Adipose tissue (tissue), 3 donors: ENCODE data around the gene RET. TPM values are rescaled to one million over a fixed set of nuclear protein-coding genes. Genes with fewer than 3 reads are reported as not detected.

Source experiments
- H3K27ac ChIP-seq: one replicate; pipeline ENCODE4 v1.5.1; 2013; ENCODE audit warnings: low read depth, low read length
- WGBS, 3 donors: extraction: QIAGEN DNeasy Blood & Tissue Kit; methylation state at CpG; one replicate each; pipeline ENCODE4 v1.1.7; 2013; 5-methylcytosine and 5-hydroxymethylcytosine counted together
- polyA plus RNA-seq, 3 donors: library from polyadenylated mRNA; stranded (reverse); fragments of 200-250 nt; gene quantifications; one replicate each; pipeline ENCODE4 v1.2.3, GENCODE V29; 2013
- donor health status: healthy with polysubstance abuse.
- donor health status: Bipolar disorder and iron deficiency.
- donor health status: healthy.

Gene RET
- polyA plus RNA-seq, 3 donors, result 0.56 to 0.75 (median 0.65) TPM

DNA sequence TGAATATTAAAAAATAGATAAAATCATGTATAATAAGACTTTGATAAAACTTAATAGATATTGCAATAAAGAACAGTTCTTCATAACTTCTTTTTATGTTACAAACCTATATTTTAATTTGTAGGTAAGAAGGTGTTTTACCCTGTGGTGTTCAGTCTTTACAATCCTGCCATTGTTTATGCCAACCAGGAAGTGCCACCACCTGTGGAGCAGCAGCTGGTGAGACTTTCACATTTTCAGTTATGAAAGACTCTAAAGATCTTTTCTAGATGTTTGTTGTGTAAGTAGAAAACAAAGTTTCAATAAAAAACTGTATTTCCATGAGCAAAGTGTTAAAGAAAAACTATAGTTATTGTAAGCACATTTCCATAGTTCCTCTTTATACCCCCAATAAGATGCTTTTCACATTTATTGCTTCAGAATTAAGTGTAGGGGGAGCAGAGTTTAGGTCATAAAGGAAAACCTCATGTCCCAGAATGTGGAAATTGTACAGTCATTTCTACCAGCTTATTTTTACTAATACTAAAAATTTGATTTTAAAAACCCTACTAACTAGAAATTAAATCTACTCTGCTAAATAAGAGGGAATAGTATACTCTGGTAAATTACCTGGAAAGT lies 90.1 kb downstream of the RET start:
- no peak overlapping the region for H3K27ac ChIP-seq

DNA sequence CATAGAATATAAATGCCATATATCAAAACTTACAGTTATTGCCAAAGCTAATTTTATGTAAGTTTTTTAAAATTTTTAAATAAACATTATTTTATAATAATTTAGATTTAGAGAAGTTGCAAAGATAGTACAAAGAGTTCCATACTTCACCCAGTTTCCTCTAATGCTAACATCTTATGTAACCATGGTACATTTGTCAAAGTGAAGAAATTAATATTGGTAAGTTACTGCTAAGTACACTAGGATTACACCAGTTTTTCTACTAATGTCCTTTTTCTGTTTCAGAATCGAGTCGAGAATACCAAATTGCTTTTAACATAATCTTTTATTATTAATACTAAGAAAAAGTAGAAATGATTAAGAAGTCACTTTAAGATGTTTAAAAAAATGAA lies 90.6 kb downstream of the RET start:
- H3K27ac ChIP-seq, result no peak overlapping the region
- 36 to 85% (median 74%) methylated on average over 2 of the region's 2 CpGs for WGBS, 3 donors

DNA sequence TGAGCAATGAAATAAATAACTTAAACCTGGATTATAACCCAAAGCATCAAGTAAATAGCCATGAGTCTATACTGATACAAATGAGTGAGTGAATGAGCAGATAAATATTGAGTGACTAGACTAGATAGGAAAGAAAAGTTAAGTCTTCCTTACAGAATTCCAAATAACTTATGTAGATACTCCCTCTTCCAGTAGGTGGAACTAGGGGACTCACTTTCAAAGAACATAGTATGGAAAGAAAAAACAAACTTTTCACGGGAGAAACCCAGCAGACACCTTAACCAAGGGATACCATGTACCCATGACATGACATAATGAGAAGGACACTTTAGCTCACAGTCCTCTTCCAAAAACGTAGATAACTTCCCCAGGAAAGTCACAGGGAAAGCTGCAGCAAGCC lies 93.6 kb downstream of the RET start:
- 63 to 75% (median 69%) methylated on average over 2 of the region's 2 CpGs for WGBS, 3 donors
- H3K27ac ChIP-seq, result no peak overlapping the region

GRCh38 chr10:43172645-43173044 lies 95.8 kb downstream of the RET start:
- 83 to 94% (median 91%) methylated on average over 5 of the region's 5 CpGs for WGBS, 3 donors
- H3K27ac ChIP-seq, result no peak overlapping the region

GRCh38 chr10:43173120-43173519 lies 96.3 kb downstream of the RET start:
- WGBS, 3 donors, result 86 to 91% (median 89%) methylated on average over 1 of the region's 1 CpG
- H3K27ac ChIP-seq, result no peak overlapping the region

GRCh38 chr10:43174969-43175368 lies 98.1 kb downstream of the RET start:
- H3K27ac ChIP-seq, result no peak overlapping the region
- 55 to 83% (median 74%) methylated on average over 6 of the region's 6 CpGs for WGBS, 3 donors

DNA sequence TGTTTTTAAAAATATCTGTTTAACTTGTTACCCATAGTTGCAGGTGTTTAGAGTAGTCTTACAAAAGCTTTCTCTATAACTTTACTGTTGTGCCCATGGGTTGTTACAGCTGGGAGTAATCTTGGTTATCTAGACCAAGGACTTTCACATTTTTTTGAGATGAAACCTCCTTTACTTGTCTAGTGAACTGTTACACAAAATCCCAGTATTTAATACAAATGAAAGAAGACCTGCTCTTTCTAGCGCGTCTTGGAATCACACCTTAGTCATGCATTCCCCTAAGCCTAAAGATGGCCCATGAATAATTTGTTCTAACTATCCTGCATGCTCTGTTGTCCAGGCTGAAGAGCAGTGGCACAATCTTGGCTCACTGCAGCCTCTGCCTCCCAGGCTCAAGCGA lies 99.4 kb downstream of the RET start:
- 98 to 100% (median 99%) methylated on average over 3 of the region's 3 CpGs for WGBS, 3 donors
- no peak overlapping the region for H3K27ac ChIP-seq

- WGBS, 3 donors, result 74 to 85% (median 83%) methylated on average over 1 of the region's 1 CpG
- H3K27ac ChIP-seq, result no peak overlapping the region
Observed at GRCh38 chr10:43177595-43177994, 100.7 kb downstream of the RET start.

Other genes with a start within 250 kb of the RET start
- 10 to 100 TPM in 2 of 3 donors, 1 to 10 TPM in 1; 4.4 to 19.3 (median 12.2) TPM for gene CSGALNACT2, start 61.4 kb downstream of the RET start, polyA plus RNA-seq
- 1 to 10 TPM in 1 of 3 donors, under 1 TPM in 2; 0.45 to 3.1 (median 0.59) TPM for gene RASGEF1A, start 190.0 kb downstream of the RET start, polyA plus RNA-seq